Measurements from ENCODE around the gene MON1A. TPM values are rescaled to one million over a fixed set of nuclear protein-coding genes. Genes with fewer than 3 reads are reported as not detected.
A peak's percentile ranks its signal among the peaks of the same experiment; 100 is the strongest.
"Not testable (repeated sequence)": the region's sequence is repeated elsewhere in the genome, so short reads cannot be mapped to it uniquely, and the experiment has no call there.

Gene MON1A
- total and polyA plus RNA-seq, 7 donors, result 13.7 to 37.8 (median 15.9) TPM

GRCh38 chr3:49940667-49941249 lies 11.1 kb upstream of the MON1A start:
- Histone ChIP-seq H3K36me3 (ENCODE audit: insufficient read depth in 1 of 2, low read depth in 1 of 2) (peaks cover 0 to under 1% of the 10 kb centered on the region in 2 donors), H3K27me3 (ENCODE audit: insufficient read depth in 3 of 3, low read length in 2 of 3) (no peaks in the 10 kb centered on the region), H3K9me3 (no peaks in the 10 kb centered on the region), H3K4me1 (peaks cover 13% of the 10 kb centered on the region), H3K4me3 (peak overlapping the region; percentile 84), H3K27ac (peak overlapping the region; percentile 94)
- no peak for TF ChIP-seq CTCF (IDR thresholded peaks at IDR 0.05)
- DNase-seq (no peak), ATAC-seq (no peak)
- intact Hi-C loops (cut with DNase I), result no loop called here
- 5 to 10% (median 7%) methylated on average over 23 of the region's 23 CpGs for WGBS, 3 donors

GRCh38 chr3:49939858-49940666 lies 10.5 kb upstream of the MON1A start, which contains the start of gene RBM6:
RBM6 (plus strand) TSS chr3:49940150; CDS start chr3:49962642, 22,492 bp downstream.
- intact Hi-C loops (cut with DNase I), result no loop called here
- no peak for TF ChIP-seq CTCF (IDR thresholded peaks at IDR 0.05)
- Histone ChIP-seq H3K4me1 (peaks cover 13% of the 10 kb centered on the region), H3K36me3 (ENCODE audit: insufficient read depth in 1 of 2, low read depth in 1 of 2) (no peaks in the 10 kb centered on the region), H3K4me3 (peak within 1 kb of the TSS; percentile 84), H3K27me3 (ENCODE audit: insufficient read depth in 3 of 3, low read length in 2 of 3) (no peaks in the 10 kb centered on the region), H3K9me3 (no peaks in the 10 kb centered on the region), H3K27ac (peak within 1 kb of the TSS; percentile 94)
- 0 to 1% (median 0%) methylated on average over 70 to 74 of the region's 74 CpGs for WGBS, 3 donors
- ATAC-seq (peak; percentile 97 to 98 (median 98)), DNase-seq (peak; percentile 99)

- ATAC-seq (no peak), DNase-seq (no peak)
- H3K27ac ChIP-seq, result no peak overlapping the region
- H3K4me1 ChIP-seq, result peaks cover 13% of the 10 kb centered on the region
- WGBS, 3 donors, result 37 to 53% (median 39%) methylated on average over 3 of the region's 3 CpGs
- no peaks in the 10 kb centered on the region for H3K27me3 ChIP-seq (ENCODE audit: insufficient read depth in 3 of 3, low read length in 2 of 3)
- no peak overlapping the region for H3K4me3 ChIP-seq
- H3K36me3 ChIP-seq (ENCODE audit: insufficient read depth in 1 of 2, low read depth in 1 of 2), result no peaks in the 10 kb centered on the region
- intact Hi-C loops (cut with DNase I), result no loop called here
- no peaks in the 10 kb centered on the region for H3K9me3 ChIP-seq
- TF ChIP-seq CTCF (IDR thresholded peaks at IDR 0.05), result no peak
Observed at GRCh38 chr3:49937090-49937489, 7.5 kb upstream of the MON1A start.

- DNase-seq; H3K36me3 ChIP-seq (ENCODE audit: insufficient read depth in 1 of 2, low read depth in 1 of 2); H3K27ac ChIP-seq; H3K27me3 ChIP-seq (ENCODE audit: insufficient read depth in 3 of 3, low read length in 2 of 3); ATAC-seq; H3K9me3 ChIP-seq; intact Hi-C loops (cut with DNase I); H3K4me3 ChIP-seq: not testable (repeated sequence)
- WGBS, 3 donors, result 94 to 96% (median 94%) methylated on average over 15 of the region's 15 CpGs
- H3K4me1 ChIP-seq, result peaks cover 18% of the 10 kb centered on the region
Observed at GRCh38 chr3:49932281-49932680, 2.7 kb upstream of the MON1A start.

- 82 to 93% (median 90%) methylated on average over 1 of the region's 1 CpG for WGBS, 3 donors
- peak overlapping the region; percentile 93 for H3K27ac ChIP-seq
Observed at GRCh38 chr3:49930922-49931321, 1.3 kb upstream of the MON1A start.

More at GRCh38 chr3:49930922-49931321, 1.3 kb upstream of the MON1A start:
- no peak for TF ChIP-seq CTCF (IDR thresholded peaks at IDR 0.05)
- ATAC-seq (no peak), DNase-seq (no peak)
- Histone ChIP-seq H3K9me3 (no peaks in the 10 kb centered on the region), H3K36me3 (ENCODE audit: insufficient read depth in 1 of 2, low read depth in 1 of 2) (no peaks in the 10 kb centered on the region), H3K4me1 (peaks cover 18% of the 10 kb centered on the region), H3K4me3 (peak overlapping the region; percentile 84), H3K27me3 (ENCODE audit: insufficient read depth in 3 of 3, low read length in 2 of 3) (no peaks in the 10 kb centered on the region)
- intact Hi-C loops (cut with DNase I), result no loop called here
